OCI-LY7 (cell line): ENCODE data around the gene LZTS2. TPM values are rescaled to one million over a fixed set of nuclear protein-coding genes. Genes with fewer than 3 reads are reported as not detected.

Experiments used
- BruUV-seq: library from RNA; stranded (reverse); fragments of 400-500 nt; replicated peaks from 2 replicates; lab custom pipeline; 2021; lab: Mats Ljungman, UMichigan
- CTCF ChIA-PET: fragments of 300-600 bp; sonication (Branson Sonifier 250); formaldehyde crosslinking; loops from one replicate; lab custom pipeline; 2022; ENCODE audit warnings: antibody characterized with exemption; ENCODE audit not compliant: unreplicated experiment; lab: Charles Lee
- POLR2A ChIA-PET: fragments of 300-600 bp; sonication (Branson Sonifier 250); formaldehyde crosslinking; loops from one replicate; lab custom pipeline; 2022; ENCODE audit warnings: antibody characterized with exemption; lab: Charles Lee
- DNase-seq: peaks from one replicate; pipeline ENCODE4 v3.0.0-alpha.2; 2015; ENCODE audit warnings: low spot score
- H2AFZ ChIP-seq: fragments of 200-600 bp; sonication (generic), shearing (Covaris generic); 2 replicates; pipeline ENCODE4 v1.6.1; 2014; ENCODE audit warnings: mild to moderate bottlenecking, antibody characterized with exemption, low read length, moderate library complexity
- H3K27ac ChIP-seq: fragments of 200-600 bp; sonication (generic); 2 replicates; pipeline ENCODE4 v1.5.1; 2014; ENCODE audit warnings: mixed run types, low read depth, mild to moderate bottlenecking, moderate library complexity, low read length, inconsistent platforms; ENCODE audit not compliant: poor library complexity, severe bottlenecking
- H3K36me3 ChIP-seq: fragments of 200-600 bp; sonication (generic); 2 replicates; pipeline ENCODE4 v1.6.1; 2014; ENCODE audit warnings: mild to moderate bottlenecking, antibody characterized with exemption, low read length, moderate library complexity, mixed read lengths; ENCODE audit not compliant: insufficient read depth
- H3K4me1 ChIP-seq: fragments of 200-600 bp; sonication (generic); 2 replicates; pipeline ENCODE4 v1.5.1; 2014; ENCODE audit warnings: mild to moderate bottlenecking, low read length; ENCODE audit not compliant: insufficient read depth, poor library complexity, severe bottlenecking
- H3K4me2 ChIP-seq: fragments of 200-600 bp; sonication (generic); 2 replicates; pipeline ENCODE4 v1.6.1; 2014; ENCODE audit warnings: mild to moderate bottlenecking, low read length
- H3K4me3 ChIP-seq: fragments of 200-600 bp; sonication (generic); 2 replicates; pipeline ENCODE4 v1.5.1; 2014; ENCODE audit warnings: mild to moderate bottlenecking, low read depth, low read length; ENCODE audit not compliant: poor library complexity, severe bottlenecking
- H3K79me2 ChIP-seq: fragments of 200-600 bp; sonication (generic); 2 replicates; pipeline ENCODE4 v1.6.1; 2016; ENCODE audit warnings: low read depth, mild to moderate bottlenecking, low read length, moderate library complexity, mixed read lengths; ENCODE audit not compliant: insufficient read depth
- H3K9me2 ChIP-seq: fragments of 200-600 bp; sonication (generic); 2 replicates; pipeline ENCODE4 v1.6.1; 2016; ENCODE audit warnings: mild to moderate bottlenecking, low read length, mixed read lengths; ENCODE audit not compliant: insufficient read depth
- H3K9me3 ChIP-seq: fragments of 200-600 bp; sonication (generic); 2 replicates; pipeline ENCODE4 v1.6.1; 2014; ENCODE audit warnings: mild to moderate bottlenecking, mixed run types, low read length, mixed read lengths
- H4K20me1 ChIP-seq: fragments of 200-600 bp; sonication (generic); 2 replicates; pipeline ENCODE4 v1.6.1; 2014; ENCODE audit warnings: mild to moderate bottlenecking, antibody characterized with exemption, low read length, moderate library complexity, mixed read lengths; ENCODE audit not compliant: insufficient read depth
- CTCF ChIP-seq: fragments of 200-600 bp; sonication (generic); conservative IDR thresholded peaks from 2 replicates; pipeline ENCODE4 v1.5.1; 2014; ENCODE audit warnings: mild to moderate bottlenecking, antibody characterized with exemption, low read length, moderate library complexity, mixed read lengths
- EZH2phosphoT487 ChIP-seq: fragments of 200-600 bp; sonication (generic); IDR thresholded peaks from 2 replicates; pipeline ENCODE4 v1.6.1; 2018; ENCODE audit warnings: low read depth, borderline replicate concordance, mild to moderate bottlenecking, mixed run types, antibody characterized with exemption, low read length, moderate library complexity, mixed read lengths
- intact Hi-C: fragments of 100-400 bp; cut with micrococcal nuclease; formaldehyde crosslinking; loops from one replicate; pipeline ENCODE4 v1.10.0; 2022; ENCODE audit not compliant: unreplicated experiment
- total RNA-seq, 2 experiments: library from RNA; depleted of rRNA in 1 of 2; stranded (reverse); fragments of >200 nt in 1 of 2; shearing (Covaris generic) in 1 of 2; gene quantifications; 2 replicates each; pipeline ENCODE4 v1.2.3, GENCODE V29; 2014 to 2022

LZTS2 gene
- total RNA-seq, 2 experiments from 2014 or later = 13.6 to 20.3 TPM

GRCh38 chr10:100986952-100987684, 12.5 kb upstream of the LZTS2 start, which contains the start of the genes MRPL43 and TWNK:
TSS of gene MRPL43 (minus strand) at chr10:100987497. CDS start at chr10:100987443, 54 bp downstream.
TSS of gene TWNK (plus strand) at chr10:100987543. CDS start at chr10:100988211, 668 bp downstream.
- H3K4me1 ChIP-seq = peaks cover 38% of the 10 kb centered on the region
- TF ChIP-seq CTCF (no peak), EZH2phosphoT487 (no peak)
- no TSS peak for BruUV-seq
- DNase-seq = peak; percentile 84
- peaks cover 44% of the 10 kb centered on the region for H3K79me2 ChIP-seq
- POLR2A ChIA-PET = interaction anchor here (1.0 to 1.5 kb wide), 2 partner anchors 9 to 20 kb away, joined by 3 to 5 read pairs; no protein-coding TSS in a partner anchor
- H3K4me2 ChIP-seq = peak within 1 kb of the TSS; percentile 73
- peak within 1 kb of the TSS; percentile 50 for H2AFZ ChIP-seq
- H3K9me3 ChIP-seq = no peaks in the 10 kb centered on the region
- peak within 1 kb of the TSS; percentile 62 for H3K27ac ChIP-seq
- CTCF ChIA-PET = no interaction called here
- peak within 1 kb of the TSS; percentile 93 for H3K4me3 ChIP-seq
- peaks cover 33% of the 10 kb centered on the region for H3K36me3 ChIP-seq
- intact Hi-C loops = no loop called here
- H3K9me2 ChIP-seq = no peaks in the 10 kb centered on the region
- H4K20me1 ChIP-seq = 0 out of 2 replicates have a peak, but pooled peaks cover 4% of the 10 kb centered on the region

GRCh38 chr10:100987685-100988049, 11.9 kb upstream of the LZTS2 start:
- no peak for DNase-seq
- TF ChIP-seq EZH2phosphoT487 (no peak), CTCF (no peak)
- Histone ChIP-seq H3K9me3 (no peaks in the 10 kb centered on the region), H3K4me2 (peak overlapping the region; percentile 73), H3K4me3 (peak overlapping the region; percentile 93), H2AFZ (peak overlapping the region; percentile 50), H3K9me2 (no peaks in the 10 kb centered on the region), H3K36me3 (peaks cover 36% of the 10 kb centered on the region), H3K4me1 (peaks cover 38% of the 10 kb centered on the region), H3K27ac (peak overlapping the region; percentile 62), H4K20me1 (0 out of 2 replicates have a peak, but pooled peaks cover 4% of the 10 kb centered on the region), H3K79me2 (peaks cover 44% of the 10 kb centered on the region)
- ChIA-PET POLR2A (interaction anchor here (1.0 to 1.5 kb wide), 2 partner anchors 9 to 20 kb away, joined by 3 to 5 read pairs; no protein-coding TSS in a partner anchor), CTCF (no interaction called here)
- intact Hi-C loops = no loop called here
- BruUV-seq = no TSS peak

- POLR2A ChIA-PET = interaction anchor here (1.0 kb wide), 1 partner anchor 8 kb away, joined by 3 read pairs; no protein-coding TSS in a partner anchor
- H3K27ac ChIP-seq = no peak overlapping the region
- H3K4me2 ChIP-seq = peak overlapping the region; percentile 73
- intact Hi-C loops = no loop called here
- no peaks in the 10 kb centered on the region for H3K9me2 ChIP-seq
- peaks cover 44% of the 10 kb centered on the region for H3K79me2 ChIP-seq
- H3K36me3 ChIP-seq = peaks cover 41% of the 10 kb centered on the region
- no peak for DNase-seq
- H3K4me3 ChIP-seq = peak overlapping the region; percentile 93
- 0 out of 2 replicates have a peak, but pooled peaks cover 4% of the 10 kb centered on the region for H4K20me1 ChIP-seq
- CTCF ChIA-PET = no interaction called here
- H3K4me1 ChIP-seq = peaks cover 38% of the 10 kb centered on the region
- no peak overlapping the region for H2AFZ ChIP-seq
- BruUV-seq = no TSS peak
- TF ChIP-seq EZH2phosphoT487 = no peak
- no peak for TF ChIP-seq CTCF
- no peaks in the 10 kb centered on the region for H3K9me3 ChIP-seq
Observed at GRCh38 chr10:100988166-100988565, 11.4 kb upstream of the LZTS2 start.
